GM12878 (cell line): Measurements from ENCODE around the gene HINT3. TPM values are rescaled to one million over a fixed set of nuclear protein-coding genes. Genes with fewer than 3 reads are reported as not detected.

Experiments used
- ASH2L ChIP-seq: fragments of 300-600, 200-600 bp; sonication (generic); IDR thresholded peaks from 2 replicates; pipeline ENCODE4 v1.6.1; 2017; ENCODE audit warnings: low read depth, mild to moderate bottlenecking, borderline replicate concordance
- CEBPB ChIP-seq, 2 experiments: fragments of 150-350 bp in 1 of 2; IDR thresholded peaks; 2 replicates each; pipeline ENCODE4 v1.6.1; 2012 to 2014; ENCODE audit warnings: low read depth in 2 of 2, low read length in 2 of 2, borderline replicate concordance in 1 of 2, inconsistent platforms in 1 of 2
- DPF2 ChIP-seq: fragments of 450-650 bp; IDR thresholded peaks from 2 replicates; pipeline ENCODE4 v1.6.1; 2017; ENCODE audit warnings: mild to moderate bottlenecking
- EED ChIP-seq: sonication (generic); IDR thresholded peaks from 2 replicates; pipeline ENCODE4 v1.6.1; 2016; ENCODE audit warnings: antibody characterized with exemption, low read depth
- EP300 ChIP-seq, 2 experiments: fragments of 150-350 bp in 1 of 2; IDR thresholded peaks; 2 replicates each; pipeline ENCODE4 v1.6.1; 2011 to 2012; ENCODE audit warnings: low read depth in 2 of 2, low read length in 2 of 2, borderline replicate concordance in 1 of 2, improper control_type of control experiment in 1 of 2, inconsistent platforms in 1 of 2; ENCODE audit not compliant: control insufficient read depth in 1 of 2
- IKZF1 ChIP-seq: fragments of 450-650 bp; conservative IDR thresholded peaks from 2 replicates; pipeline ENCODE4 v1.6.1; 2017; ENCODE audit warnings: antibody characterized with exemption, mild to moderate bottlenecking
- JUND ChIP-seq: IDR thresholded peaks from 2 replicates; pipeline ENCODE4 v1.6.1; 2012; ENCODE audit warnings: low read depth, mild to moderate bottlenecking, low read length, improper control_type of control experiment, moderate library complexity
- NFIC ChIP-seq: IDR thresholded peaks from 2 replicates; pipeline ENCODE4 v1.6.1; 2012; ENCODE audit warnings: low read depth, mild to moderate bottlenecking, inconsistent platforms, low read length, moderate library complexity
- NR2F1 ChIP-seq: fragments of 450-650 bp; conservative IDR thresholded peaks from 2 replicates; pipeline ENCODE4 v1.6.1; 2017; ENCODE audit warnings: mild to moderate bottlenecking
- POLR2A ChIP-seq: IDR thresholded peaks from 2 replicates; pipeline ENCODE4 v1.6.1; 2011; ENCODE audit warnings: low read depth, mild to moderate bottlenecking, low read length
- SIX5 ChIP-seq: IDR thresholded peaks from 2 replicates; pipeline ENCODE4 v1.6.1; 2011; ENCODE audit warnings: mild to moderate bottlenecking, low read depth, low read length, moderate library complexity; ENCODE audit not compliant: severe bottlenecking
- SMAD1 ChIP-seq: fragments of 450-650 bp; IDR thresholded peaks from 2 replicates; pipeline ENCODE4 v1.6.1; 2018; ENCODE audit warnings: mild to moderate bottlenecking, low read depth; ENCODE audit not compliant: partially characterized antibody
- SMARCA5 ChIP-seq: fragments of 450-650 bp; IDR thresholded peaks from 2 replicates; pipeline ENCODE4 v1.6.1; 2017; ENCODE audit warnings: mild to moderate bottlenecking
- TCF7 ChIP-seq: IDR thresholded peaks from 2 replicates; pipeline ENCODE4 v1.6.1; 2014; ENCODE audit warnings: antibody characterized with exemption, borderline replicate concordance
- ZNF274 ChIP-seq: IDR thresholded peaks from one replicate; pipeline ENCODE4 v1.8.0; 2011; ENCODE audit not compliant: insufficient read length, insufficient read depth
- ZZZ3 ChIP-seq: IDR thresholded peaks from 2 replicates; pipeline ENCODE4 v1.6.1; 2011; ENCODE audit warnings: low read depth; ENCODE audit not compliant: control insufficient read depth, insufficient read length
- polyA plus RNA-seq, 11 experiments: library from polyadenylated mRNA; depleted of rRNA in 4 of 11; unstranded in 6 of 11; stranded (reverse) in 5 of 11; fragments of >200 nt; fragmentation: Nextera tagmentation in 4 of 11; fragmentation: Illumina TruSeq in 1 of 11; extraction: Ambion mirVana in 4 of 11; extraction: Trizol in 1 of 11; gene quantifications; 1 replicate in 1 of 11; 2 replicates in 10 of 11; pipeline versions ENCODE4 v1.2.1 to v1.2.3, GENCODE V29; 2011 to 2016; ENCODE audit warnings: inconsistent platforms in 2 of 11, missing spikeins in 2 of 11, low read depth in 1 of 11
- total RNA-seq, 4 experiments: library from RNA; depleted of rRNA in 3 of 4; stranded (reverse); fragments of >200 nt in 3 of 4; fragmentation: Illumina TruSeq in 1 of 4; extraction: Trizol in 1 of 4; gene quantifications; 2 replicates each; pipeline versions ENCODE4 v1.2.1 to v1.2.3, GENCODE V29; 2013 to 2021
- TF ChIP-seq, protein P1 (sequence below): fragments of 450-650 bp; IDR thresholded peaks from 2 replicates; pipeline ENCODE4 v1.6.1; 2017; ENCODE audit warnings: mild to moderate bottlenecking, moderate library complexity
- TF ChIP-seq, protein P2 (sequence below): fragments of 450-650 bp; formaldehyde crosslinking; IDR thresholded peaks from 2 replicates; pipeline ENCODE4 v1.4.0; 2022; ENCODE audit warnings: mild to moderate bottlenecking, moderate library complexity
- TF ChIP-seq, protein P3 (sequence below): fragments of 450-650 bp; IDR thresholded peaks from 2 replicates; pipeline ENCODE4 v1.6.1; 2017; ENCODE audit warnings: low read depth, mild to moderate bottlenecking, moderate library complexity
- TF ChIP-seq, protein P4 (sequence below): IDR thresholded peaks from 2 replicates; pipeline ENCODE4 v1.6.1; 2012; ENCODE audit warnings: low read depth, low read length, improper control_type of control experiment

HINT3 gene
- total and polyA plus RNA-seq, 10 of the 15 experiments (the other 5 are each of a cell fraction or from before 2014, with no cell fraction given), result 0.72 to 9.1 (median 5.4) TPM

DNA sequence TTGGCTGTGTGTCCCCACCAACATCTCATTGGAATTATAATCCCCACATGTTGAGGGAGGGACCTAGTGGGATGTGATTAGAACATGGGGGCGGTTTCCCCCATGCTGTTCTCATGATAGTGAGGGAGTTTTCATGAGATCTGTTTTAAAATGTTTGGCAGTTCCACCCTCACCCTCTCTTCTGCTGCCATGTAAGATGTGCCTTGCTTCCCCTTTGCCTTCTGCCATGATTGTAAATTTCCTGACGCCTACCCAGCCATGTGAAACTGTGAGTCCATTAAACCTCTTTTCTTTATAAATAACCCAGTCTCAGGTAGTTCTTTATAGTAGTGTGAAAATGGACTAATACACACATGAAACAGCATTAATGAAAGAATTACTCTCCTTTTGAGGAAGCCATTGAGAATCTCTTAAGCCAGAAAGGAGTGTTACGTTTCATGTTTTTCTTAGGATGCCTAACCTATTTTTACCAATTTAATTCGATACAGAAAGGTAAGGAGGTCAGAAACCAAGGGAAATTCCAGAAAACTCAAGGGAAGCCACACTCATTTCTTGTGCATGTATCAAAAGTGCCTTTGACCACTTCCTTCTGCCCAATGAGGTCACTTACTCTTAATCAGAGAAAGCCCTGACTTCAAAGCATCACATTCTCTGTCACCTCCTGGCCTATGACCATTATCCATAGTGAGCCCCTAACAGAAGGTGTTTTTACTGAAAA lies 24.7 kb upstream of the HINT3 start (continued):
- TF ChIP-seq SMAD1 (no peak), NR2F1 (peak; percentile 75), EED (peak; percentile 66), EP300 (IDR thresholded peaks at IDR 0.05; ENCODE audit: borderline replicate concordance in 1 of 2, control insufficient read depth in 1 of 2, low read depth in 2 of 2, low read length in 2 of 2) (peak in 1 of 2 experiments; percentile 40; a peak in 1 of 4 replicates), POLR2A (no peak), ZNF274 (no peak), IKZF1 (0 out of 2 replicates have a peak, but pooled peaks have one; percentile 40), ZZZ3 (no peak), JUND (no peak), CEBPB (IDR thresholded peaks at IDR 0.05; ENCODE audit: borderline replicate concordance in 1 of 2, low read depth in 2 of 2, low read length in 2 of 2) (0 out of 4 replicates have a peak, but pooled peaks of 1 of the 2 experiments have one; percentile 57), TCF7 (peak; percentile 88), ASH2L (no peak), SMARCA5 (no peak), NFIC (peak; percentile 89), DPF2 (0 out of 2 replicates have a peak, but pooled peaks have one; percentile 15), SIX5 (no peak)
- TF ChIP-seq, protein P1, sequence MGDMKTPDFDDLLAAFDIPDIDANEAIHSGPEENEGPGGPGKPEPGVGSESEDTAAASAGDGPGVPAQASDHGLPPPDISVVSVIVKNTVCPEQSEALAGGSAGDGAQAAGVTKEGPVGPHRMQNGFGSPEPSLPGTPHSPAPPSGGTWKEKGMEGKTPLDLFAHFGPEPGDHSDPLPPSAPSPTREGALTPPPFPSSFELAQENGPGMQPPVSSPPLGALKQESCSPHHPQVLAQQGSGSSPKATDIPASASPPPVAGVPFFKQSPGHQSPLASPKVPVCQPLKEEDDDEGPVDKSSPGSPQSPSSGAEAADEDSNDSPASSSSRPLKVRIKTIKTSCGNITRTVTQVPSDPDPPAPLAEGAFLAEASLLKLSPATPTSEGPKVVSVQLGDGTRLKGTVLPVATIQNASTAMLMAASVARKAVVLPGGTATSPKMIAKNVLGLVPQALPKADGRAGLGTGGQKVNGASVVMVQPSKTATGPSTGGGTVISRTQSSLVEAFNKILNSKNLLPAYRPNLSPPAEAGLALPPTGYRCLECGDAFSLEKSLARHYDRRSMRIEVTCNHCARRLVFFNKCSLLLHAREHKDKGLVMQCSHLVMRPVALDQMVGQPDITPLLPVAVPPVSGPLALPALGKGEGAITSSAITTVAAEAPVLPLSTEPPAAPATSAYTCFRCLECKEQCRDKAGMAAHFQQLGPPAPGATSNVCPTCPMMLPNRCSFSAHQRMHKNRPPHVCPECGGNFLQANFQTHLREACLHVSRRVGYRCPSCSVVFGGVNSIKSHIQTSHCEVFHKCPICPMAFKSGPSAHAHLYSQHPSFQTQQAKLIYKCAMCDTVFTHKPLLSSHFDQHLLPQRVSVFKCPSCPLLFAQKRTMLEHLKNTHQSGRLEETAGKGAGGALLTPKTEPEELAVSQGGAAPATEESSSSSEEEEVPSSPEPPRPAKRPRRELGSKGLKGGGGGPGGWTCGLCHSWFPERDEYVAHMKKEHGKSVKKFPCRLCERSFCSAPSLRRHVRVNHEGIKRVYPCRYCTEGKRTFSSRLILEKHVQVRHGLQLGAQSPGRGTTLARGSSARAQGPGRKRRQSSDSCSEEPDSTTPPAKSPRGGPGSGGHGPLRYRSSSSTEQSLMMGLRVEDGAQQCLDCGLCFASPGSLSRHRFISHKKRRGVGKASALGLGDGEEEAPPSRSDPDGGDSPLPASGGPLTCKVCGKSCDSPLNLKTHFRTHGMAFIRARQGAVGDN, result no peak
- TF ChIP-seq, protein P2, sequence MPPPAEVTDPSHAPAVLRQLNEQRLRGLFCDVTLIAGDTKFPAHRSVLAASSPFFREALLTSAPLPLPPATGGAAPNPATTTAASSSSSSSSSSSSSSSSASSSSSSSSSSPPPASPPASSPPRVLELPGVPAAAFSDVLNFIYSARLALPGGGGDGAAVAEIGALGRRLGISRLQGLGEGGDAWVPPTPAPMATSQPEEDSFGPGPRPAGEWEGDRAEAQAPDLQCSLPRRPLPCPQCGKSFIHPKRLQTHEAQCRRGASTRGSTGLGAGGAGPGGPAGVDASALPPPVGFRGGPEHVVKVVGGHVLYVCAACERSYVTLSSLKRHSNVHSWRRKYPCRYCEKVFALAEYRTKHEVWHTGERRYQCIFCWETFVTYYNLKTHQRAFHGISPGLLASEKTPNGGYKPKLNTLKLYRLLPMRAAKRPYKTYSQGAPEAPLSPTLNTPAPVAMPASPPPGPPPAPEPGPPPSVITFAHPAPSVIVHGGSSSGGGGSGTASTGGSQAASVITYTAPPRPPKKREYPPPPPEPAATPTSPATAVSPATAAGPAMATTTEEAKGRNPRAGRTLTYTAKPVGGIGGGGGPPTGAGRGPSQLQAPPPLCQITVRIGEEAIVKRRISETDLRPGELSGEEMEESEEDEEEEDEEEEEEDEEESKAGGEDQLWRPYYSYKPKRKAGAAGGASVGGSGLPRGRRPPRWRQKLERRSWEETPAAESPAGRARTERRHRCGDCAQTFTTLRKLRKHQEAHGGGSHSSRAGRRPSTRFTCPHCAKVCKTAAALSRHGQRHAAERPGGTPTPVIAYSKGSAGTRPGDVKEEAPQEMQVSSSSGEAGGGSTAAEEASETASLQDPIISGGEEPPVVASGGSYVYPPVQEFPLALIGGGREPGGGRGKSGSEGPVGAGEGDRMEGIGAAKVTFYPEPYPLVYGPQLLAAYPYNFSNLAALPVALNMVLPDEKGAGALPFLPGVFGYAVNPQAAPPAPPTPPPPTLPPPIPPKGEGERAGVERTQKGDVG (CRISPR knock-in tag), result no peak
- TF ChIP-seq, protein P3, sequence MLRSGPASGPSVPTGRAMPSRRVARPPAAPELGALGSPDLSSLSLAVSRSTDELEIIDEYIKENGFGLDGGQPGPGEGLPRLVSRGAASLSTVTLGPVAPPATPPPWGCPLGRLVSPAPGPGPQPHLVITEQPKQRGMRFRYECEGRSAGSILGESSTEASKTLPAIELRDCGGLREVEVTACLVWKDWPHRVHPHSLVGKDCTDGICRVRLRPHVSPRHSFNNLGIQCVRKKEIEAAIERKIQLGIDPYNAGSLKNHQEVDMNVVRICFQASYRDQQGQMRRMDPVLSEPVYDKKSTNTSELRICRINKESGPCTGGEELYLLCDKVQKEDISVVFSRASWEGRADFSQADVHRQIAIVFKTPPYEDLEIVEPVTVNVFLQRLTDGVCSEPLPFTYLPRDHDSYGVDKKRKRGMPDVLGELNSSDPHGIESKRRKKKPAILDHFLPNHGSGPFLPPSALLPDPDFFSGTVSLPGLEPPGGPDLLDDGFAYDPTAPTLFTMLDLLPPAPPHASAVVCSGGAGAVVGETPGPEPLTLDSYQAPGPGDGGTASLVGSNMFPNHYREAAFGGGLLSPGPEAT, result no peak
- TF ChIP-seq, protein P4, sequence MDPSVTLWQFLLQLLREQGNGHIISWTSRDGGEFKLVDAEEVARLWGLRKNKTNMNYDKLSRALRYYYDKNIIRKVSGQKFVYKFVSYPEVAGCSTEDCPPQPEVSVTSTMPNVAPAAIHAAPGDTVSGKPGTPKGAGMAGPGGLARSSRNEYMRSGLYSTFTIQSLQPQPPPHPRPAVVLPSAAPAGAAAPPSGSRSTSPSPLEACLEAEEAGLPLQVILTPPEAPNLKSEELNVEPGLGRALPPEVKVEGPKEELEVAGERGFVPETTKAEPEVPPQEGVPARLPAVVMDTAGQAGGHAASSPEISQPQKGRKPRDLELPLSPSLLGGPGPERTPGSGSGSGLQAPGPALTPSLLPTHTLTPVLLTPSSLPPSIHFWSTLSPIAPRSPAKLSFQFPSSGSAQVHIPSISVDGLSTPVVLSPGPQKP, result no peak
